HUES64 (cell line): Measurements from ENCODE around the gene CENPB.

ENCODE experiments used
- H3K27ac ChIP-seq: 2 replicates; pipeline ENCODE4 v1.7.0; 2013; ENCODE audit warnings: low read depth, low read length, inconsistent platforms
- H3K27me3 ChIP-seq: 2 replicates; pipeline ENCODE4 v1.6.1; 2013; ENCODE audit warnings: mild to moderate bottlenecking, low read length; ENCODE audit not compliant: insufficient read depth
- H3K36me3 ChIP-seq: 2 replicates; pipeline ENCODE4 v1.6.1; 2013; ENCODE audit warnings: mild to moderate bottlenecking, low read length; ENCODE audit not compliant: insufficient read depth
- H3K4me1 ChIP-seq: 2 replicates; pipeline ENCODE4 v1.6.1; 2013; ENCODE audit warnings: mild to moderate bottlenecking, low read length, moderate library complexity; ENCODE audit not compliant: insufficient read depth
- H3K4me3 ChIP-seq: 2 replicates; pipeline ENCODE4 v1.5.1; 2013; ENCODE audit warnings: mild to moderate bottlenecking, low read length, moderate library complexity
- H3K9ac ChIP-seq: 2 replicates; pipeline ENCODE4 v1.6.1; 2013; ENCODE audit warnings: mild to moderate bottlenecking, low read depth, low read length
- H3K9me3 ChIP-seq: 2 replicates; pipeline ENCODE4 v1.6.1; 2013; ENCODE audit warnings: low read depth, low read length; ENCODE audit not compliant: insufficient read depth
- WGBS: fragments of 150-250, 120-280 bp; methylation state at CpG from one replicate; pipeline ENCODE4 v1.1.7; 2013; ENCODE audit warnings: missing lambda C conversion rate; 5-methylcytosine and 5-hydroxymethylcytosine counted together

The CENPB gene

GRCh38 chr20:3804781-3805180 is 18.2 kb upstream of the CENPB start:
- 94% methylated on average over 11 of the region's 11 CpGs for WGBS
- Histone ChIP-seq H3K9me3 (no peaks in the 10 kb centered on the region), H3K9ac (no peak overlapping the region), H3K27me3 (no peaks in the 10 kb centered on the region), H3K4me3 (no peak overlapping the region), H3K27ac (no peak overlapping the region), H3K4me1 (peaks cover 33% of the 10 kb centered on the region), H3K36me3 (peaks cover 41% of the 10 kb centered on the region)

- WGBS, result 87% methylated on average over 9 of the region's 11 CpGs
Observed at GRCh38 chr20:3804254-3804751, 17.8 kb upstream of the CENPB start.

GRCh38 chr20:3803854-3804253 is 17.3 kb upstream of the CENPB start:
- Histone ChIP-seq H3K27me3 (no peaks in the 10 kb centered on the region), H3K27ac (no peak overlapping the region), H3K4me3 (no peak overlapping the region), H3K9ac (no peak overlapping the region), H3K9me3 (no peaks in the 10 kb centered on the region), H3K4me1 (peaks cover 40% of the 10 kb centered on the region), H3K36me3 (peaks cover 41% of the 10 kb centered on the region)
- WGBS, result 82% methylated on average over 6 of the region's 6 CpGs

More at GRCh38 chr20:3804254-3804751, 17.8 kb upstream of the CENPB start:
- Histone ChIP-seq H3K9me3 (no peaks in the 10 kb centered on the region), H3K27me3 (no peaks in the 10 kb centered on the region), H3K4me3 (no peak overlapping the region), H3K36me3 (peaks cover 41% of the 10 kb centered on the region), H3K4me1 (peaks cover 36% of the 10 kb centered on the region), H3K9ac (no peak overlapping the region), H3K27ac (no peak overlapping the region)

- no peaks in the 10 kb centered on the region for H3K9me3 ChIP-seq
- no peak overlapping the region for H3K9ac ChIP-seq
- H3K4me1 ChIP-seq, result peaks cover 46% of the 10 kb centered on the region
- no peak overlapping the region for H3K27ac ChIP-seq
- no peaks in the 10 kb centered on the region for H3K27me3 ChIP-seq
- 91% methylated on average over 14 of the region's 14 CpGs for WGBS
- no peak overlapping the region for H3K4me3 ChIP-seq
- H3K36me3 ChIP-seq, result peaks cover 44% of the 10 kb centered on the region
Observed at GRCh38 chr20:3803289-3803688, 16.7 kb upstream of the CENPB start.

GRCh38 chr20:3802524-3803239 is 16.1 kb upstream of the CENPB start:
- Histone ChIP-seq H3K4me3 (no peak overlapping the region), H3K27me3 (no peaks in the 10 kb centered on the region), H3K27ac (no peak overlapping the region), H3K9me3 (no peaks in the 10 kb centered on the region), H3K4me1 (peaks cover 47% of the 10 kb centered on the region), H3K9ac (no peak overlapping the region), H3K36me3 (peaks cover 44% of the 10 kb centered on the region)
- WGBS, result 93% methylated on average over 11 of the region's 11 CpGs

GRCh38 chr20:3801846-3802245 is 15.3 kb upstream of the CENPB start:
- no peak overlapping the region for H3K27ac ChIP-seq
- H3K27me3 ChIP-seq, result peaks cover 6% of the 10 kb centered on the region; the same call in 1 of the 2 replicates

GRCh38 chr20:3801299-3801698 is 14.8 kb upstream of the CENPB start:
- no peak overlapping the region for H3K4me3 ChIP-seq
- no peak overlapping the region for H3K9ac ChIP-seq
- H3K4me1 ChIP-seq, result peaks cover 46% of the 10 kb centered on the region
- peaks cover 10% of the 10 kb centered on the region; the same call in 1 of the 2 replicates for H3K27me3 ChIP-seq
- H3K36me3 ChIP-seq, result peaks cover 44% of the 10 kb centered on the region
- WGBS, result 91% methylated on average over 4 of the region's 4 CpGs
- H3K9me3 ChIP-seq, result no peaks in the 10 kb centered on the region
- no peak overlapping the region for H3K27ac ChIP-seq

More at GRCh38 chr20:3801846-3802245, 15.3 kb upstream of the CENPB start:
- no peaks in the 10 kb centered on the region for H3K9me3 ChIP-seq
- H3K9ac ChIP-seq, result no peak overlapping the region
- peaks cover 44% of the 10 kb centered on the region for H3K36me3 ChIP-seq
- no peak overlapping the region for H3K4me3 ChIP-seq
- H3K4me1 ChIP-seq, result peaks cover 45% of the 10 kb centered on the region
- WGBS, result 97% methylated on average over 13 of the region's 13 CpGs

- Histone ChIP-seq H3K36me3 (peaks cover 44% of the 10 kb centered on the region), H3K4me3 (no peak overlapping the region), H3K27ac (peak overlapping the region; percentile 93; the same call in 1 of the 2 replicates), H3K9me3 (no peaks in the 10 kb centered on the region), H3K4me1 (peaks cover 44% of the 10 kb centered on the region), H3K9ac (no peak overlapping the region), H3K27me3 (peaks cover 10% of the 10 kb centered on the region; the same call in 1 of the 2 replicates)
- 94% methylated on average over 8 of the region's 8 CpGs for WGBS
Observed at GRCh38 chr20:3800878-3801260, 14.3 kb upstream of the CENPB start.

GRCh38 chr20:3800256-3800877 is 13.8 kb upstream of the CENPB start:
- 78% methylated on average over 18 of the region's 18 CpGs for WGBS
- no peaks in the 10 kb centered on the region for H3K9me3 ChIP-seq
- peaks cover 39% of the 10 kb centered on the region for H3K4me1 ChIP-seq
- no peak overlapping the region for H3K4me3 ChIP-seq
- H3K27ac ChIP-seq, result peak overlapping the region; percentile 93
- no peak overlapping the region for H3K9ac ChIP-seq
- H3K27me3 ChIP-seq, result peaks cover 10% of the 10 kb centered on the region; the same call in 1 of the 2 replicates
- peaks cover 43% of the 10 kb centered on the region for H3K36me3 ChIP-seq

- Histone ChIP-seq H3K4me3 (no peak overlapping the region), H3K27ac (no peak overlapping the region; the same call in 1 of the 2 replicates), H3K36me3 (peaks cover 32% of the 10 kb centered on the region)
Observed at GRCh38 chr20:3798908-3799248, 12.3 kb upstream of the CENPB start.

GRCh38 chr20:3798373-3798768 is 11.8 kb upstream of the CENPB start:
- Histone ChIP-seq H3K4me1 (peaks cover 38% of the 10 kb centered on the region), H3K9ac (no peak overlapping the region), H3K9me3 (no peaks in the 10 kb centered on the region), H3K27ac (no peak overlapping the region), H3K4me3 (no peak overlapping the region), H3K36me3 (peaks cover 27% of the 10 kb centered on the region), H3K27me3 (peaks cover 10% of the 10 kb centered on the region; the same call in 1 of the 2 replicates)
- WGBS, result 91% methylated on average over 3 of the region's 5 CpGs

More at GRCh38 chr20:3798908-3799248, 12.3 kb upstream of the CENPB start:
- WGBS, result 96% methylated on average over 3 of the region's 3 CpGs
- Histone ChIP-seq H3K4me1 (peaks cover 38% of the 10 kb centered on the region), H3K9ac (no peak overlapping the region), H3K27me3 (peaks cover 10% of the 10 kb centered on the region; the same call in 1 of the 2 replicates), H3K9me3 (no peaks in the 10 kb centered on the region)
